HCT116 (cell line): Measurements from ENCODE around the gene JADE1. TPM values are rescaled to one million over a fixed set of nuclear protein-coding genes. Genes with fewer than 3 reads are reported as not detected.

ENCODE experiments used
- ATAC-seq: fragments of 200-7000 bp; cut with Tn5 transposase; 2 replicates; pipeline ENCODE4 v1.9.1; 2020; ENCODE audit warnings: mild to moderate bottlenecking, moderate library complexity
- BruUV-seq: library from RNA; stranded (reverse); fragments of 400-500 nt; replicated peaks from 2 replicates; lab custom pipeline; 2021; lab: Mats Ljungman, UMichigan
- CTCF ChIA-PET: fragments of 300-600 bp; sonication (Branson Sonifier 250); formaldehyde crosslinking; loops from one replicate; lab custom pipeline; 2021; ENCODE audit warnings: antibody characterized with exemption; lab: Charles Lee
- POLR2A ChIA-PET: fragments of 300-600, 350-600 bp; sonication (Branson Sonifier 250); formaldehyde crosslinking; loops from one replicate; lab custom pipeline; 2021; ENCODE audit warnings: antibody characterized with exemption; lab: Charles Lee
- RAD21 ChIA-PET, 2 experiments: fragments of 300-600 bp; sonication (Branson Sonifier 250); formaldehyde crosslinking; loops; one replicate each; lab custom pipeline; 2023; ENCODE audit warnings: low total read pairs in 2 of 2; ENCODE audit not compliant: uncharacterized antibody in 2 of 2, unreplicated experiment in 2 of 2, low non-redundant PET in 1 of 2; lab: Charles Lee
- DNase-seq: peaks from one replicate; pipeline ENCODE4 v3.0.0-alpha.2; 2010; ENCODE audit warnings: low read depth, low spot score
- H2AFZ ChIP-seq: fragments of 200-600 bp; shearing (Covaris generic), sonication (generic); 2 replicates; pipeline ENCODE4 v1.6.1; 2017; ENCODE audit warnings: low read depth, mixed run types, mixed read lengths, antibody characterized with exemption, low read length; ENCODE audit not compliant: poor library complexity, severe bottlenecking
- H3K27ac ChIP-seq: 2 replicates; pipeline ENCODE4 v1.5.1; 2012; ENCODE audit warnings: low read depth, low read length
- H3K27me3 ChIP-seq: fragments of 200-600 bp; sonication (generic); 2 replicates; pipeline ENCODE4 v1.6.1; 2016; ENCODE audit warnings: mixed run types, low read length, mixed read lengths; ENCODE audit not compliant: insufficient read depth
- H3K36me3 ChIP-seq, 2 experiments: fragments of 200-500 bp in 1 of 2; fragments of 200-600 bp in 1 of 2; sonication (Bioruptor generic) in 1 of 2; sonication (generic) in 1 of 2; 2 replicates each; pipeline versions ENCODE4 v1.5.1 to v1.6.1; 2014 to 2016; ENCODE audit warnings: low read length in 2 of 2, inconsistent platforms in 1 of 2, mixed read lengths in 1 of 2, mixed run types in 1 of 2; ENCODE audit not compliant: insufficient read depth in 2 of 2, control insufficient read depth in 1 of 2
- H3K4me1 ChIP-seq, 2 experiments: fragments of 200-600 bp in 1 of 2; sonication (generic) in 1 of 2; 2 replicates each; pipeline versions ENCODE4 v1.5.1 to v1.6.1; 2012 to 2017; ENCODE audit warnings: low read length in 2 of 2, inconsistent platforms in 1 of 2, mild to moderate bottlenecking in 1 of 2, mixed read lengths in 1 of 2, mixed run types in 1 of 2, moderate library complexity in 1 of 2; ENCODE audit not compliant: insufficient read depth in 2 of 2, control insufficient read depth in 1 of 2
- H3K4me2 ChIP-seq: fragments of 200-600 bp; sonication (generic); 2 replicates; pipeline ENCODE4 v1.6.1; 2017; ENCODE audit warnings: mixed run types, low read length, mixed read lengths
- H3K4me3 ChIP-seq, 2 experiments: fragments of 200-600 bp in 1 of 2; sonication (generic) in 1 of 2; replicated peaks in 1 of 2; 2 replicates each; pipeline ENCODE4 v1.5.1; 2011 to 2016; ENCODE audit warnings: low read length in 2 of 2, control low read depth in 1 of 2, low read depth in 1 of 2, mild to moderate bottlenecking in 1 of 2, mixed read lengths in 1 of 2, mixed run types in 1 of 2
- H3K79me2 ChIP-seq: fragments of 200-600 bp; sonication (generic); 2 replicates; pipeline ENCODE4 v1.6.1; 2017; ENCODE audit warnings: mild to moderate bottlenecking, mixed run types, low read length, moderate library complexity, mixed read lengths; ENCODE audit not compliant: insufficient read depth
- H3K9ac ChIP-seq: fragments of 200-600 bp; sonication (generic); 2 replicates; pipeline ENCODE4 v1.6.1; 2016; ENCODE audit warnings: low read length, mixed read lengths
- H3K9me2 ChIP-seq: fragments of 200-600 bp; sonication (generic), shearing (Covaris generic); 2 replicates; pipeline ENCODE4 v1.6.1; 2017; ENCODE audit warnings: mixed run types, mild to moderate bottlenecking, moderate library complexity; ENCODE audit not compliant: insufficient read depth
- H3K9me3 ChIP-seq, 2 experiments: fragments of 200-500 bp in 1 of 2; fragments of 200-600 bp in 1 of 2; sonication (Bioruptor generic) in 1 of 2; sonication (generic) in 1 of 2; 2 replicates each; pipeline ENCODE4 v1.6.1; 2014 to 2017; ENCODE audit warnings: low read length in 2 of 2, mixed read lengths in 2 of 2, inconsistent platforms in 1 of 2, low read depth in 1 of 2, mild to moderate bottlenecking in 1 of 2, mixed run types in 1 of 2, moderate library complexity in 1 of 2; ENCODE audit not compliant: control insufficient read depth in 1 of 2, insufficient read depth in 1 of 2
- H4K20me1 ChIP-seq: fragments of 200-600 bp; sonication (generic), shearing (Covaris generic); 2 replicates; pipeline ENCODE4 v1.6.1; 2017; ENCODE audit warnings: mixed run types, mild to moderate bottlenecking, moderate library complexity; ENCODE audit not compliant: insufficient read depth
- CBX3 ChIP-seq: IDR thresholded peaks from 2 replicates; pipeline ENCODE4 v1.6.1; 2012; ENCODE audit warnings: low read depth
- EGR1 ChIP-seq: IDR thresholded peaks from 2 replicates; pipeline ENCODE4 v1.6.1; 2012; ENCODE audit warnings: low read depth
- ELF1 ChIP-seq: IDR thresholded peaks from 2 replicates; pipeline ENCODE4 v1.6.1; 2012; ENCODE audit warnings: low read depth, borderline replicate concordance
- EZH2 ChIP-seq: fragments of 200-600 bp; sonication (generic); IDR thresholded peaks from 2 replicates; pipeline ENCODE4 v1.6.1; 2017; ENCODE audit warnings: antibody characterized with exemption, mixed run types
- JUND ChIP-seq: IDR thresholded peaks from 2 replicates; pipeline ENCODE4 v1.6.1; 2012
- POLR2AphosphoS5 ChIP-seq: IDR thresholded peaks from 2 replicates; pipeline ENCODE4 v1.6.1; 2011; ENCODE audit warnings: mild to moderate bottlenecking, low read depth, low read length, moderate library complexity
- RAD21 ChIP-seq: IDR thresholded peaks from 2 replicates; pipeline ENCODE4 v1.6.1; 2012; ENCODE audit warnings: low read depth, mild to moderate bottlenecking
- SIN3A ChIP-seq: IDR thresholded peaks from 2 replicates; pipeline ENCODE4 v1.6.1; 2012; ENCODE audit warnings: low read depth
- SP1 ChIP-seq: IDR thresholded peaks from 2 replicates; pipeline ENCODE4 v1.6.1; 2012; ENCODE audit warnings: low read depth
- YY1 ChIP-seq: IDR thresholded peaks from 2 replicates; pipeline ENCODE4 v1.6.1; 2011; ENCODE audit warnings: low read length, low read depth, moderate library complexity, mild to moderate bottlenecking; ENCODE audit not compliant: insufficient replicate concordance; ENCODE audit errors: extremely low read depth
- ZNF274 ChIP-seq: fragments of 200-500 bp; sonication (Bioruptor generic); IDR thresholded peaks from 2 replicates; pipeline ENCODE4 v1.6.1; 2014; ENCODE audit warnings: mild to moderate bottlenecking, low read depth, low read length, inconsistent platforms
- intact Hi-C: fragments of 100-400 bp; cut with micrococcal nuclease; formaldehyde crosslinking; loops from 2 replicates; pipeline ENCODE4 v1.10.0; 2022
- total RNA-seq: library from RNA; stranded (reverse); gene quantifications from one replicate; pipeline ENCODE4 v1.2.1, GENCODE V29; 2021; ENCODE audit not compliant: unreplicated experiment
- TF ChIP-seq, protein P1 (sequence below): IDR thresholded peaks from 2 replicates; pipeline ENCODE4 v1.6.1; 2012

Gene JADE1
- total RNA-seq, 1 experiment from 2014 or later: 26.5 TPM

DNA sequence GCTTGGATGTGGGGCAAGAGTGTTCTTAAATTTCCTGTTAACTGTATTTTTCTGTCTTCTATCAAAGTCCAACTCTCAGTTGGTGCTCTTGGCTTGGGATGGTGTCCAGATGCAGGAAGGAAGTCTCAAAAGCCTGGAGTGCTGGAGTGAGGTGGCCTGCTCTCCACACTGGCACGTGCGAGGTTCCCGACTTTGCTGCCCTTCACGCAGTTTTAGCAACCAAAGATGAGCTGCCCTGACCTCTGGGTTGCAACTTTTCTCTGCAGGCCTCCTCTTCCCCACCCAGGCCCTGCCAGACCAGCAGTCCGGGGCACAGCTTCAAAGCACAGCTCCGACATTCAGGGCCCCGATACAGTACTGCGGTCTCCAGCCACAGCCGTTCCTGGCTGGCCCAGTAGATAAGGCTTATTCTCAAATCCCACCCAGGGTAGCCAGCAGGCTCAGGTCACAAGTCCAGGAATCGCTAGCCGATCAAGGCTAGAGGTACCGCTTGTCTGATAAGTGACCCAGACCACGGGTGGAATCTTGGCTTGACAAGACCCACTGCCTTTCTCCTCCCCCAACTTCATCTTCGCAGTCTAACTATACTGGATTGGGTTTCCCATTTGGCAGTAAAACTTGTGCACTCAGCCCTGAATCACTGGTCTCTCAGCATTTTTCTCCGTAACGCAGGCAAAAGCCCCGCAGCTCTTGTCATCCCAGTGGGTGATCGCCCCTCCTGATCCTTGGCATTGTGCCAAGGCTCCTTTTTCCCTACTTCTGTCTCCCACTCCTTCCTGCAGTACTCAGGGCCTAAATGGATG is 21.8 kb upstream of the JADE1 start:
- H3K4me3 ChIP-seq: no peak overlapping the region
- H3K36me3 ChIP-seq: no peaks in the 10 kb centered on the region
- H3K27me3 ChIP-seq: no peaks in the 10 kb centered on the region
- H4K20me1 ChIP-seq: no peaks in the 10 kb centered on the region
- H3K27ac ChIP-seq: no peak overlapping the region
- DNase-seq (no peak), ATAC-seq (no peak)
- no peak overlapping the region for H2AFZ ChIP-seq
- no peaks in the 10 kb centered on the region for H3K79me2 ChIP-seq
- POLR2A ChIA-PET: no interaction called here
- no TSS peak for BruUV-seq
- intact Hi-C loops: no loop called here
- no peak overlapping the region for H3K4me2 ChIP-seq
- H3K9me3 ChIP-seq: no peaks in the 10 kb centered on the region
- TF ChIP-seq, protein P1, sequence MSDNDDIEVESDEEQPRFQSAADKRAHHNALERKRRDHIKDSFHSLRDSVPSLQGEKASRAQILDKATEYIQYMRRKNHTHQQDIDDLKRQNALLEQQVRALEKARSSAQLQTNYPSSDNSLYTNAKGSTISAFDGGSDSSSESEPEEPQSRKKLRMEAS: no peak
- no peak for TF ChIP-seq SIN3A
- no peak for TF ChIP-seq RAD21
- no peak for TF ChIP-seq SP1
- no peak for TF ChIP-seq ELF1
- no peak for TF ChIP-seq CBX3
- no peak for TF ChIP-seq EGR1
- no peak for TF ChIP-seq JUND
- no peak for TF ChIP-seq ZNF274
- TF ChIP-seq EZH2: no peak
- TF ChIP-seq YY1: no peak
- TF ChIP-seq POLR2AphosphoS5: no peak
- TF ChIP-seq, all 23 proteins: peak for 0
- Histone ChIP-seq H3K9me2 (no peaks in the 10 kb centered on the region), H3K9ac (no peak overlapping the region), H3K4me1 (no peaks in the 10 kb centered on the region)
- ChIA-PET RAD21 (no interaction called here), CTCF (no interaction called here)
